Umbilical cord (tissue), 1 donor: ENCODE data around the gene EAF2. TPM values are rescaled to one million over a fixed set of nuclear protein-coding genes. Genes with fewer than 3 reads are reported as not detected.

ENCODE experiments used
- total RNA-seq: library from RNA; depleted of rRNA; stranded (reverse); fragments of >200 nt; gene quantifications from one replicate; pipeline ENCODE4 v1.2.3, GENCODE V29; 2014; ENCODE audit warnings: low replicate concordance; ENCODE audit not compliant: insufficient read depth

The EAF2 gene
- total RNA-seq, 1 donor from 2014 or later = 14.2 TPM

Other genes starting within 250 kb of the EAF2 start
- 2.2 TPM for gene FBXO40, start 241.8 kb upstream of the EAF2 start, total RNA-seq
- gene HCLS1, start 174.3 kb upstream of the EAF2 start, total RNA-seq = 31.3 TPM
- 57.8 TPM for gene GOLGB1, start 85.5 kb upstream of the EAF2 start, total RNA-seq
- gene IQCB1, start 149 bp upstream of the EAF2 start, total RNA-seq = 29.1 TPM
- gene SLC15A2, start 59.2 kb downstream of the EAF2 start, total RNA-seq = 12.0 TPM
- gene ILDR1, start 187.0 kb downstream of the EAF2 start, total RNA-seq = 3.4 TPM
- 20.2 TPM for gene CD86, start 220.2 kb downstream of the EAF2 start, total RNA-seq